Liver (tissue), 3 donors: ENCODE results near the gene ATG14.

Experiments
- SP1 ChIP-seq: IDR thresholded peaks from 2 replicates; pipeline ENCODE4 v1.6.1; 2018; ENCODE audit warnings: antibody characterized with exemption, mild to moderate bottlenecking
- TF ChIP-seq, protein P1 (sequence below): fragments of 150-350 bp; IDR thresholded peaks from 2 replicates; pipeline ENCODE4 v1.5.1; 2017; ENCODE audit warnings: improper control_type of control experiment, low read depth, low read length; ENCODE audit not compliant: missing input control
- TF ChIP-seq, protein P2 (sequence below): IDR thresholded peaks from 2 replicates; pipeline ENCODE4 v1.6.1; 2016; ENCODE audit warnings: antibody characterized with exemption
- donor health status: healthy.
- donor health status: healthy.

DNA sequence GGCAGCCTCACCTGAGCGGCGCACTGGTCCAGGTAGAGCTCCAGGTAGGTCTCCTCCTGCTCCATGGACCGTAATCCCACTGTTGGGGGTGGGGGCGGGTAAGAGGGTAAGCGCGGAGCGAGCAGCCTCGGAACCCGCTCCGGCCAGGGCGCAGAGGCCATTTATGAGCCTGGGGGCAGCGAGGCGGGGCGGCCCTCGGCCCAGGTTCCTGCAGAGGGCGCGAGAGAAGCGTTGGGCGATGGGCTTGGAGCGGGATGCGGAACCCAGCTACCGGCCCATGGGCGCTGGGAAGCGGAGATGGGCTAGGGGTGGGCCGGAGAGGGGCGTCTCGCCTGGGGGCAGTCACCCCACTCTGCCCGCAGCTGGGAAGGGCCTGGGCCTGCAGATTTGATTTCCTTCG, 28.8 kb upstream of the ATG14 start, which contains the start of gene TBPL2:
- TF ChIP-seq SP1, result no peak
- TF ChIP-seq, protein P1, sequence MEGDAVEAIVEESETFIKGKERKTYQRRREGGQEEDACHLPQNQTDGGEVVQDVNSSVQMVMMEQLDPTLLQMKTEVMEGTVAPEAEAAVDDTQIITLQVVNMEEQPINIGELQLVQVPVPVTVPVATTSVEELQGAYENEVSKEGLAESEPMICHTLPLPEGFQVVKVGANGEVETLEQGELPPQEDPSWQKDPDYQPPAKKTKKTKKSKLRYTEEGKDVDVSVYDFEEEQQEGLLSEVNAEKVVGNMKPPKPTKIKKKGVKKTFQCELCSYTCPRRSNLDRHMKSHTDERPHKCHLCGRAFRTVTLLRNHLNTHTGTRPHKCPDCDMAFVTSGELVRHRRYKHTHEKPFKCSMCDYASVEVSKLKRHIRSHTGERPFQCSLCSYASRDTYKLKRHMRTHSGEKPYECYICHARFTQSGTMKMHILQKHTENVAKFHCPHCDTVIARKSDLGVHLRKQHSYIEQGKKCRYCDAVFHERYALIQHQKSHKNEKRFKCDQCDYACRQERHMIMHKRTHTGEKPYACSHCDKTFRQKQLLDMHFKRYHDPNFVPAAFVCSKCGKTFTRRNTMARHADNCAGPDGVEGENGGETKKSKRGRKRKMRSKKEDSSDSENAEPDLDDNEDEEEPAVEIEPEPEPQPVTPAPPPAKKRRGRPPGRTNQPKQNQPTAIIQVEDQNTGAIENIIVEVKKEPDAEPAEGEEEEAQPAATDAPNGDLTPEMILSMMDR, result no peak
- TF ChIP-seq, protein P2, sequence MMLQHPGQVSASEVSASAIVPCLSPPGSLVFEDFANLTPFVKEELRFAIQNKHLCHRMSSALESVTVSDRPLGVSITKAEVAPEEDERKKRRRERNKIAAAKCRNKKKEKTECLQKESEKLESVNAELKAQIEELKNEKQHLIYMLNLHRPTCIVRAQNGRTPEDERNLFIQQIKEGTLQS, result no peak
